IPS-11a (cell line): ENCODE data around the gene WWC2.
A peak's percentile ranks its signal among the peaks of the same experiment; 100 is the strongest.
"Not testable (repeated sequence)": the region's sequence is repeated elsewhere in the genome, so short reads cannot be mapped to it uniquely, and the experiment has no call there.

Experiments used
- H3K4me3 ChIP-seq: one replicate; pipeline ENCODE4 v1.5.1; 2013; ENCODE audit warnings: low read depth, low read length, control low read depth

Gene WWC2

GRCh38 chr4:183100298-183100599 is 1.2 kb downstream of the WWC2 start:
- peak overlapping the region; percentile 81 for H3K4me3 ChIP-seq

DNA sequence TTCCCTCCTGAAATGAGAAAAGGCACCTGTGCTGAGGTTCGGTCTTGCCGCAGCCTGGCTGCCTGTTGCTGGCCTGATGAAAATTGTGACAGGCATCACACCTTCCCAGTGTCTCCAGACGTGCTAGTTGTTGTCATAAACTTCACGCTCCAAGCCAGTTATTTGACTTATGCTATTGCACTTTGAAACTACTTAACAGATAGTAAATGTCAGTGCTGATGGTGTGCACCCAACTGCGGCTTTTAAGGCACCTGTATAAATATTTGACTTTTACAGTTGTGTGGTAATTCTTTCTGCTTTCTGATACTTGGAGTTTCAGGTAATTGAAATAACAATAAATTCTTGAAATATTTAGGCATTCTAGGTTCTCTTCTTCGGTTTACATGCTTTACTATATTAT is 1.8 kb downstream of the WWC2 start:
- peak overlapping the region; percentile 81 for H3K4me3 ChIP-seq

DNA sequence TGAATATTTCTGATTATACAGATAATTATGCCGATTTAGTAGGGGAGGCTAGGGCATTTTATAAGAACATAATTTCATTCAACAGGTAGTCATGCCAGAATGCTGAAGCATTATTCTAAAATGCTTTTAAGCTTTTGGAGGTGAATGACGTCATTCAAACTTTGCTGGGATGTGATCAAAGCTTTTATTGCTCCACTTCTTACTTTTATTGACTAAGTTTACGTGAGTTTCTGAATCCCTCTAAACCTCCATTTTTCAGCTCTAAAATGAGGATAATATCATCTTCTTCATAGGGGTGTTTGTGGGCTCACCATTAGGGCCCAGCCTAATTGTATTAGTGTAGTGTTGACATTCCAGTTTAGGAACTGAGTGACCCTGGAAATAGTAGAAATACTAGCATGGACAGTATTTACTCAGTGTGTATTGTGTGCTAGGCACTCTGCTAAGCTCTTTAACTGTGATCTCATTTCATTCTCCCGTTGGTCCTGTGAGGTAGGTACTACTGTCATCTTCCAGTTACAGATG is 3.0 kb downstream of the WWC2 start:
- H3K4me3 ChIP-seq = no peak overlapping the region

- H3K4me3 ChIP-seq = no peak overlapping the region
These were observed 6.0 kb downstream of the WWC2 start for GRCh38 chr4:183105092-183105491.

GRCh38 chr4:183106839-183107238 is 7.8 kb downstream of the WWC2 start:
- no peak overlapping the region for H3K4me3 ChIP-seq

DNA sequence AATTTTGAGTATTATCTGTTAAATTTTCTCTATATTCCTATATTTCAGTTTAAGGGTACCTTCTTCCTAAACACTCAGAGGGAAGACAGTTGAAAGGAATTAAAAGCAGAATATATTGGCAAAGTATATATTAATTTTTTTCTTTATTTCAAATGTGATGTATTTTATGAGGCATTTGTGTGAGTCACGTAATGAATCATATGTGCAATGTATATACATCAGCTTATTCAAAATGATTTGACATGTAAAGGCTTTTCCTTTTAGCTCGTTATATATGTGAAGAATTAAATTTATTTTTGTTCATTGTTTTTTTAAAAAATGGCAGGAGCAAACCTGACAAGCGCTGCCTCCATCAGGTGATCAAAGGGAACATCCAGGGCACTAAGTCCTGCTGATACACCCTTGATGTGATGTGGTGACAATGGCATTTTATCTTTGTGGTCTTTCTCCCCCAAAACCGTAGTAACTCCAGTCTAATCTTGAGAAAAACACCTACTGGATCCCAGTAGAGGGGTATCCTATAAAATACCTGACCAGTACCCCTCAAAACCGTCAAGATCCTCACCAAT is 8.9 kb downstream of the WWC2 start:
- no peak overlapping the region for H3K4me3 ChIP-seq

GRCh38 chr4:183110244-183110643 is 11.2 kb downstream of the WWC2 start:
- no peak overlapping the region for H3K4me3 ChIP-seq

- H3K4me3 ChIP-seq = no peak overlapping the region
These were observed 12.4 kb downstream of the WWC2 start for GRCh38 chr4:183111452-183111885.

DNA sequence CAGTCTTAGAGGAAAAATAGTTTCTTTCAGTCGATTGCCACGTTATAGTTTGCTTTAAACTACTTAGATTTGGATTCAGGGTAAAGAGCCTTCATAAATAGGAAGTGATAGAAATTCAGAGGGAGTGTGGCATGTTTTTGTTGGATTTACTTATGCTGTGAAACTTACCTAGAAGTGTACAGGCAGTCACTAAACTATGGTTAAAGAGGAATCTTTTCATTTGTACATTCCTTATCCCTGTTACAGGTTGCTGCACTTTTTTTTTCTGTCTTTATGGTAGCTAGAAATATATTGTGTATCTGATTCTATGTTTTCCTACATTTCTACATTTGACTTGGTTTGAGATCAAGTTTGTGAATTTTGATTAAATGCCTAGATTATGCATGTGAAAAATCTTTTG is 19.1 kb downstream of the WWC2 start:
- no peak overlapping the region for H3K4me3 ChIP-seq

DNA sequence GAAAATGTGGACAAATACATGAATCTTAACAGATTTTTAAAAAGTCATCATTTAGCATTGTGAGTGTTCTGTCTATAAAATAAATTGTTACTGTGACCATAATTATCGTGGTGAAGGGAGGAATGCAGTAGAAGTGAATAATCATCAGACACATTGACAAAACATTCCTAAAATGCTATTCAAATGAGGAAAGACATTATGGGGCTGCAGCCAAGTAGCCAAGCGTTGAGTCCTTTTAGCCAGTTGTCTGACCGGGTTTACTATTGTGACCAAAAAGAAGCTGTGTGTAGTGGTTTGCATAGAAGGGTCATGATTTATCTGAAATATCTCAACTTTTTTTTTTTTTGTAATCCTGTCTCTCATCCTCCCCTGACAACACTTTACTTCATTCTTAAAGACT is 19.5 kb downstream of the WWC2 start:
- no peak overlapping the region for H3K4me3 ChIP-seq

- H3K4me3 ChIP-seq = not testable (repeated sequence)
These were observed 22.6 kb downstream of the WWC2 start for GRCh38 chr4:183121660-183122059.

DNA sequence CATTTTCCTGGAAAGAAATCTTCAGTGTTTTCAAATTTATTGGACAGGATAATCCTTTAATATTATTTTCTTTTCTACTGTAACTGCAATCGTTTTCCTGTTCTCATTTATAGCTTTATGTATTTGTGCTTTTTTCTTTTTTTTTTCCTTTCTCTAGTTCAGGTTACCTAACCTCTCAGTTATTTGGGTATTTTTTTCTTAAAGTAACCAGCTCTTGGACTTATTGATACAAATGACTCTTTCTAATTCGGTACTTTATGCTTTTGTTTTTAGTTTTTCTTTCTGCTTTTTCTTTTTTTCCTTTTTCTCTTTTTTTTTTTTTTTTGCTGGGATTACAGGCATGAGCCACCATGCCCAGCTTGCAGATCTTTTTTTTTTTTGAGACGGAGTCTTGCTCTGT is 25.2 kb downstream of the WWC2 start:
- H3K4me3 ChIP-seq = no peak overlapping the region

- H3K4me3 ChIP-seq = no peak overlapping the region
These were observed 25.8 kb downstream of the WWC2 start for GRCh38 chr4:183124865-183125264.

DNA sequence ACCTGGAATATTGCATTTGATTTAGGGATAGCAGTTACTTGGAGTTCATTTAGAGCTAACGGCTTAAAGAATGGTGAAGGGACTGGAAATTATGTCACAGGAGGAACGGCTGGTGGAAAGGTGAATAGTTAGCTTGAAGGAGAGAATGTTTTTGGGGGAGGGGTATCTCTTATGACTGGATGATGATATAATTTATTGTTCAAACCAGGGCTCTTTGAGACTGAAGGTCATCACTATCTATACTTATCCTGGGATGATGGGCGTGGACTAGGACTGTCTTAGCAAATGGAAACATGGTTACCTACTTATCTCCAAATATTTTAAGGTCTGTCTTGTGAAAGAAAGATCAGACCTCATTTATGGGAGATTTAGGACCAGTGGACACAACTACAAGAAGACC is 30.1 kb downstream of the WWC2 start:
- no peak overlapping the region for H3K4me3 ChIP-seq

DNA sequence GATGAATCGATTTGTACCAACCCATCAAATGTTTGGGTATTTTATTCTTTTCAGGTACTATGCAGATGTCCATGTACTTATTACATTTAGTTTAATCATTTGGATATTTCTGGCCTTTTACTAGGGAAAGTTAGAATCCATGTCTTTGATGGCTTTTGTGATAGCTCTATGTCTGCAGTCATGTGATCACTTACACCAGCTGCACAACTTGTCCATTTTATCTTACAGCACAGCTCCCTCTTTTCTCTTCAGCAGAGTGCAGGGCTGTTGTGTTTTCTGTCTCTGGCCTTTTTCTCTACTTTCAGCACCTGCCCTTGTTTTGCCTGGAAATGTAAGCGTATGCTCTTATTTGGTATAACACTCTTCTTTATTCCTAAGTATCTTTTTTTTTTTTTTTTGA is 30.6 kb downstream of the WWC2 start:
- no peak overlapping the region for H3K4me3 ChIP-seq

DNA sequence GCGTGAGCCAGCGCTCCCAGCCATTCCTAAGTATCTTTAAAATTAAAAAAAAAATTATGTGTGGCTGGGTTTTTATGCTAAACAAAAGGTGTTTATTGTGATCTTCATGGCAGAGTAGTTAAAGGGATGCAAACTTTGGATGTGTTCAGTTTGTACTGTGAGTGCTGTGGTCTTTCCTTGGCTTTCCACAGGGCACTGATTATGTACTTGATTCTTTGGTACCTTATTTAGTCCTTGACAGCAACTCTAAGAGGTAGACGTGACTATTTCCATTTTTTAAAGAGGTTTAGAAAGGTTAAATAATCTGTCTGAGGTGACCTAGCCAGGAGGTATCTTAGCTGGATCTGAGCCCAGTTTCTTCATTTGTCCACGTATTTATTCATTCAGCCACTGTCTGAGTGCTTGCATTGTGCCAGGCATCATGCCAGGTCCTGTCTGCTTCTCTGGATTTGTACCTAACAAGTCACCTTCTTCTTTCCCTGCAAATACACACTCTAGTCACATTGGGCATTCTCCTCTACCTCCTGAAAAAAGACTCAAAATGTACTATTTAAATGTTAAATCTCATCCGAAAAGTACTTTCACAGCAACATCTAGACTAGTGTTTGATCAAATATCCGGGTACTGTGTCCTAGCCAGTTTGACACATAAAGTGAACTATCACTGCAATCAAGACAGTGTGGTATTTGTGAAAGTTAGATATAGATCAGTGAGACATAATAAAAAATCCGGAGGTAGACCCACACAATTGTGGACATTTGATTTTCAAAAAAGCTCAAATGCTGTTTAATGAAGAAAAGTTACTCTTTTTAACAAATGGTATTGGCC is 31.5 kb downstream of the WWC2 start:
- H3K4me3 ChIP-seq = no peak overlapping the region

- no peak overlapping the region for H3K4me3 ChIP-seq
These were observed 33.0 kb downstream of the WWC2 start for GRCh38 chr4:183132081-183132480.

DNA sequence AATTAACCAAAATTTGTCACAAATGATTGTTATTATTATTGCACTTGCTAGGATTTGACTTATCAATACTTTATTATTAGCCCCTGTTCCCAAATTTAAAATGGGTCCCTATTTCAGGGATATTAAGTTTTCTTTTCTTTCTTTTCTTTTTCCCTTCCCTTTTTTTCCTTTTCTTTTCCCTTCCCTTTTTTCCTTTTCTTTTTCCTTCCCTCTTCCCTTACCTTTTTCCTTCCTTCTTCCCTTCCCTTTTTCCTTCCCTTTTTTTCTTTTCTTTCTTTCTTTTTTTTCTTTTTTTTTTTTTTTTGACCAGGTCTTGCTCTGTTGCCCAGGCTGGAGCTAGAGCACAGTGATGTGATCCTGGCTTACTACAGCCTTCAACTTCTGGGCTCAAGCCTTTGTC is 33.8 kb downstream of the WWC2 start:
- H3K4me3 ChIP-seq = no peak overlapping the region

DNA sequence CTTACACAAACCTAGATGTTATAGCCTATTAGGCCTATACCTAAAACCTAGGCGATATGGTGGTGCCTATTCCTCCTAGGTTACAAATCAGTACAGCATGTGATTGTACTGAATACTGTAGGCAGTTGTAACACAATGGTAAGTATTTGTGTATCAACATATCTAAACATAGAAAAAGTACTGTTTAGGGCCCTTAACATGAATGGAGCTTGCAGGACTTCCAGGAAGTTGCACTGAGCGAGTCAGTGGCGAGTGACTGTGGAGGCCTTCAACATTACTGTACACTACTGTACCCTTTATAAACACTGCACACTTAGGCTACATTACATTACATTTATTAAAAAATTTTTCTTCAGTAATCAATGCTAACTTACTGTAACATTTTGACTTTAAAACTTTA is 37.8 kb downstream of the WWC2 start:
- H3K4me3 ChIP-seq = no peak overlapping the region

DNA sequence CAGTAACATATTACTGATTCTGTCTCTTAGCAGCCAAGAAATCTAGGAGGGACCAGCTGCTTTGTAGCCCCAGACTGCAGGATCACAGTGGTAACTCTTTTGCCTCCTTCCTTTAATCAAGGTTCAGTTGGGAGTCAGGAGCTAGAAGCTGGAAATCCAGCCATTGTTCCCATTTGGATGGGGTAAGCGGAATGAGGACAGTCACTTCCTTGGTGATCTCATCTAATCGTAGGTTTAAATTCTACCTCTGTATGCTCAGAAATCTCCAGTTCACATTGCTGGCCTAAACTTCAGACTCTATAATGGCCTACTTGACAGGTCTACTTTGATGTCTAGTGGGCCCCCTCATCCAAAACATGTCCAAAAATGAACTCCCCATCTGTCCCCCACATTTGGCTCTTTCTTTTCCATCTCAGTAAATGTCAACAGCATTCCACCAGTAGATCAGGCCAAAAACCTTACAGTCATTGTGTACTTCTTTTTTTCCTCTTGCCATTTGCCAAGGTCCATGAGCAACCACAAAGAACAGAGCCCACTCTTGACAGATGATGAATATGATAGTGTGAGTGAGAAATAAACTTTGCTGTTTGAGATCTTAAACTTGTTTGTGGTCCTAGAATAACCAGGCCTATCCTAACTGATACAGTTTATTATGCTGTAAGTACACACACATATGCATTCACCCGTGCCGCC is 40.1 kb downstream of the WWC2 start:
- H3K4me3 ChIP-seq = no peak overlapping the region

GRCh38 chr4:183139972-183140570 is 41.0 kb downstream of the WWC2 start:
- no peak overlapping the region for H3K4me3 ChIP-seq

DNA sequence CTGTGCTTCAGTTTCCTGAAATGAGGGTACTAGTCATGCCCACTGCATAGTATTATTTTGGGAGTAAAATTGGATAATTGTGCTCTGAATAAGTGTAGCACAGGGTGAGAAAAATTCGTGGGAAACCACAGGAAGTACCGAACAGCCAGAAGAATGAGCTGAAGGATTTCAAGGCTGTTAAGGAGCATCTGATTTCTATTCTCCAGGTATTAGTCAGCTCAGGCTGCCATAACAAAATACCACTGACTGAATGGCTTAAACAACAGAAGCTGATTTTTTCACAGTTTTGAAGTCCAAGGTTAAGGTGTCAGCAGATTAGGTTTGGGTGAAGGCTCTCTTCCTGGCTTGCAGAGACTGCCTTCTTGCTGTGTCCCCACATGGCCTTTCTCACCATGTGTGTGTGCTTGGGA is 41.9 kb downstream of the WWC2 start:
- H3K4me3 ChIP-seq = no peak overlapping the region
